ENCODE results near the gene TUBB6.

DNA sequence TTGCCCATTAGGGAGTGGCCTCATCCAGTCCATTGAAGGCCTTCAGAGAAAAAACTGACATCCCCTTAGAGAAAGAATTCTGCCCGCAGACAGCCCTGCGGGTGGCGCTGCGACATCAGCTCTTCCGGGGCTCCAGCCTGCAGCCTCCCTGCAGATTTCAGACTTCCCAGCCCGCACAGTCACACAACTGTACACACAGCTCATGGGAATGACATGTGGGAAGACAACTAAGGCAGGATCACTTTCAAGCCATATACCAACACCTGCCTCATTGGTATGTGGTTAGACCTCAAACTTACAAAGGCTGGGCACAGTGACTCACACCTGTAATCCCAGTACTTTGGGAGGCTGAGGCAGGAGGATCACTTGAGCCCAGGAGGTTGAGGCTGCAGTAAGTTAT, 24.8 kb upstream of the TUBB6 start:
- TF ChIP-seq, protein P1, sequence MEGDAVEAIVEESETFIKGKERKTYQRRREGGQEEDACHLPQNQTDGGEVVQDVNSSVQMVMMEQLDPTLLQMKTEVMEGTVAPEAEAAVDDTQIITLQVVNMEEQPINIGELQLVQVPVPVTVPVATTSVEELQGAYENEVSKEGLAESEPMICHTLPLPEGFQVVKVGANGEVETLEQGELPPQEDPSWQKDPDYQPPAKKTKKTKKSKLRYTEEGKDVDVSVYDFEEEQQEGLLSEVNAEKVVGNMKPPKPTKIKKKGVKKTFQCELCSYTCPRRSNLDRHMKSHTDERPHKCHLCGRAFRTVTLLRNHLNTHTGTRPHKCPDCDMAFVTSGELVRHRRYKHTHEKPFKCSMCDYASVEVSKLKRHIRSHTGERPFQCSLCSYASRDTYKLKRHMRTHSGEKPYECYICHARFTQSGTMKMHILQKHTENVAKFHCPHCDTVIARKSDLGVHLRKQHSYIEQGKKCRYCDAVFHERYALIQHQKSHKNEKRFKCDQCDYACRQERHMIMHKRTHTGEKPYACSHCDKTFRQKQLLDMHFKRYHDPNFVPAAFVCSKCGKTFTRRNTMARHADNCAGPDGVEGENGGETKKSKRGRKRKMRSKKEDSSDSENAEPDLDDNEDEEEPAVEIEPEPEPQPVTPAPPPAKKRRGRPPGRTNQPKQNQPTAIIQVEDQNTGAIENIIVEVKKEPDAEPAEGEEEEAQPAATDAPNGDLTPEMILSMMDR (conservative IDR thresholded peaks at IDR 0.05 in 1 of 2, IDR thresholded peaks at IDR 0.05 in 1 of 2; ENCODE audit: extremely low read depth in 1 of 2, insufficient read depth in 1 of 2, low read depth in 1 of 2, low read length in 2 of 2), result peak; percentile 20 to 28
- no peak for TF ChIP-seq EZH2 (IDR thresholded peaks at IDR 0.05; ENCODE audit: borderline replicate concordance, low read length)

Measured in mammary epithelial cell (primary cell).